Esophagus muscularis mucosa (tissue), 3 donors: ENCODE measurements around the gene TCERG1L.

Experiments
- CTCF ChIP-seq, 3 experiments: fragments of 200-600 bp in 2 of 3; fragments of 450-650 bp in 1 of 3; sonication (generic) in 2 of 3; IDR thresholded peaks; one replicate each; pipeline ENCODE4 v1.5.1; 2017 to 2019; ENCODE audit warnings: antibody characterized with exemption in 3 of 3, mild to moderate bottlenecking in 2 of 3, moderate library complexity in 1 of 3
- POLR2AphosphoS5 ChIP-seq, 2 donors: sonication (generic); formaldehyde crosslinking; IDR thresholded peaks; one replicate each; pipeline ENCODE4 v1.6.1; 2017; ENCODE audit warnings: antibody characterized with exemption in 2 of 2

DNA sequence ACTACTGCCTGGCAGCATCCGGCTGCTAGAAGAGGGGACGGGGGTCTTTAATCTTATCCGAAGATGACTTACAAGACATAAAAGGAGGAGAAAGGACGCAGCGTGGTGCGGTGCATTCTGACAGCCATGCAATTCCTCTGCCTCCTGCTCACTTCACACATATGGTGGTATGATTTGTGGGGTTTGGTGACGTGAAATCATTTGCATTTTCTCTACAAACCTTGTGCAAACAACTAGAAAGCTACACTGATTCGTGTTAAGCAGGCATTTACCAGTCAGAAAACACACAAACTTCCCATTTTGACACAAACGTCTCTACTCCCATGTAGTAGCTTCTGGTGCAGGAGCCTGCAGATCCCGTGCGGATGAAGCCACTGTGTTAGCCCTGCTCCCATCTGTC is 6.8 kb upstream of the TCERG1L start:
- TF ChIP-seq CTCF (IDR thresholded peaks at IDR 0.05) (no peak), POLR2AphosphoS5 (IDR thresholded peaks at IDR 0.05) (no peak)
